Thoracic aorta (tissue), 2 donors: ENCODE results near the gene PDCD1LG2. TPM values are rescaled to one million over a fixed set of nuclear protein-coding genes. Genes with fewer than 3 reads are reported as not detected.

Source experiments
- ATAC-seq: fragments of 150-250 bp; one replicate; pipeline ENCODE4 v1.8.0; 2017; ENCODE audit warnings: low read depth; ENCODE audit not compliant: insufficient number of reproducible peaks, low FRiP score
- DNase-seq: peaks from one replicate; pipeline ENCODE4 v3.0.0-alpha.2; 2020; ENCODE audit warnings: low spot score
- H3K27ac ChIP-seq, 2 donors: fragments of 200-600 bp; sonication (generic); 1 replicate in 1 of 2; 2 replicates in 1 of 2; pipeline ENCODE4 v1.5.1; 2016; ENCODE audit warnings: mild to moderate bottlenecking in 2 of 2, moderate library complexity in 2 of 2
- H3K27me3 ChIP-seq: fragments of 200-600 bp; sonication (generic); replicated peaks from 2 replicates; pipeline ENCODE4 v1.6.0; 2016; ENCODE audit warnings: mild to moderate bottlenecking; ENCODE audit not compliant: insufficient read depth
- H3K36me3 ChIP-seq: fragments of 200-600 bp; sonication (generic); one replicate; pipeline ENCODE4 v1.5.1; 2016
- H3K4me1 ChIP-seq, 2 donors: fragments of 200-600 bp; sonication (generic); 1 replicate in 1 of 2; 2 replicates in 1 of 2; pipeline versions ENCODE4 v1.5.1 to v1.6.0; 2016; ENCODE audit warnings: low read depth in 2 of 2, mild to moderate bottlenecking in 1 of 2; ENCODE audit not compliant: control insufficient read depth in 1 of 2
- H3K4me3 ChIP-seq: fragments of 200-600 bp; sonication (generic); 2 replicates; pipeline ENCODE4 v1.5.1; 2016; ENCODE audit warnings: mild to moderate bottlenecking
- H3K9me3 ChIP-seq: fragments of 200-600 bp; sonication (generic); 2 replicates; pipeline ENCODE4 v1.5.1; 2016
- CTCF ChIP-seq: fragments of 200-600 bp; sonication (generic); IDR thresholded peaks from one replicate; pipeline ENCODE4 v1.5.1; 2019; ENCODE audit warnings: antibody characterized with exemption
- total RNA-seq, 2 donors: library from RNA; depleted of rRNA; stranded (reverse); fragments of >200 nt; gene quantifications; one replicate each; pipeline versions ENCODE4 v1.1.0 to v1.2.3, GENCODE V29; 2016

Gene PDCD1LG2
- total RNA-seq, 2 donors from 2014 or later = 1.1 to 4.5 TPM

GRCh38 chr9:5620494-5620893, 110.2 kb downstream of the PDCD1LG2 start:
- no peaks in the 10 kb centered on the region for H3K36me3 ChIP-seq
- H3K27me3 ChIP-seq = no peaks in the 10 kb centered on the region
- DNase-seq (no peak), ATAC-seq (no peak)
- TF ChIP-seq CTCF = no peak
- H3K9me3 ChIP-seq = no peaks in the 10 kb centered on the region
- no peak overlapping the region for H3K4me3 ChIP-seq
- H3K27ac ChIP-seq = peak overlapping the region; percentile 59 to 73
- H3K4me1 ChIP-seq = peaks cover 17 to 43% of the 10 kb centered on the region in 2 donors

Other genes with a start within 250 kb of the PDCD1LG2 start
- gene RLN2, start 205.8 kb upstream of the PDCD1LG2 start, total RNA-seq = not detected
- not detected for gene RLN1, start 170.7 kb upstream of the PDCD1LG2 start, total RNA-seq
- 1 to 10 TPM; 6.0 to 8.8 TPM for gene PLGRKT, start 72.6 kb upstream of the PDCD1LG2 start, total RNA-seq
- 1 to 10 TPM; 2.2 to 7.3 TPM for gene CD274, start 60.0 kb upstream of the PDCD1LG2 start, total RNA-seq
- 10 to 100 TPM; 44.5 to 49.4 TPM for gene RIC1, start 118.6 kb downstream of the PDCD1LG2 start, total RNA-seq